K562 (cell line): ENCODE measurements around the gene MUSK.

Source experiments
- ATF1 ChIP-seq, 2 experiments: fragments of 450-650 bp in 1 of 2; IDR thresholded peaks; 2 replicates each; pipeline ENCODE4 v1.6.1; 2016; ENCODE audit warnings: missing compliant biosample characterization in 1 of 2, missing genetic modification characterization in 1 of 2
- SP1 ChIP-seq: sonication (generic); formaldehyde crosslinking; IDR thresholded peaks from 2 replicates; pipeline ENCODE4 v1.8.1; 2022; ENCODE audit warnings: mild to moderate bottlenecking, missing genetic modification reagents
- TF ChIP-seq, protein P1 (sequence below), 2 experiments: fragments of 450-650 bp; formaldehyde crosslinking in 1 of 2; IDR thresholded peaks; 2 replicates each; pipeline versions ENCODE4 v1.4.0 to v1.6.1; 2014 to 2020; ENCODE audit warnings: mild to moderate bottlenecking in 2 of 2, borderline replicate concordance in 1 of 2, low read depth in 1 of 2

- TF ChIP-seq ATF1 (CRISPR knock-in tag; IDR thresholded peaks at IDR 0.05) (no peak), ATF1 (tag; IDR thresholded peaks at IDR 0.05) (no peak), SP1 (CRISPR knock-in tag) (no peak)
- TF ChIP-seq, protein P1, sequence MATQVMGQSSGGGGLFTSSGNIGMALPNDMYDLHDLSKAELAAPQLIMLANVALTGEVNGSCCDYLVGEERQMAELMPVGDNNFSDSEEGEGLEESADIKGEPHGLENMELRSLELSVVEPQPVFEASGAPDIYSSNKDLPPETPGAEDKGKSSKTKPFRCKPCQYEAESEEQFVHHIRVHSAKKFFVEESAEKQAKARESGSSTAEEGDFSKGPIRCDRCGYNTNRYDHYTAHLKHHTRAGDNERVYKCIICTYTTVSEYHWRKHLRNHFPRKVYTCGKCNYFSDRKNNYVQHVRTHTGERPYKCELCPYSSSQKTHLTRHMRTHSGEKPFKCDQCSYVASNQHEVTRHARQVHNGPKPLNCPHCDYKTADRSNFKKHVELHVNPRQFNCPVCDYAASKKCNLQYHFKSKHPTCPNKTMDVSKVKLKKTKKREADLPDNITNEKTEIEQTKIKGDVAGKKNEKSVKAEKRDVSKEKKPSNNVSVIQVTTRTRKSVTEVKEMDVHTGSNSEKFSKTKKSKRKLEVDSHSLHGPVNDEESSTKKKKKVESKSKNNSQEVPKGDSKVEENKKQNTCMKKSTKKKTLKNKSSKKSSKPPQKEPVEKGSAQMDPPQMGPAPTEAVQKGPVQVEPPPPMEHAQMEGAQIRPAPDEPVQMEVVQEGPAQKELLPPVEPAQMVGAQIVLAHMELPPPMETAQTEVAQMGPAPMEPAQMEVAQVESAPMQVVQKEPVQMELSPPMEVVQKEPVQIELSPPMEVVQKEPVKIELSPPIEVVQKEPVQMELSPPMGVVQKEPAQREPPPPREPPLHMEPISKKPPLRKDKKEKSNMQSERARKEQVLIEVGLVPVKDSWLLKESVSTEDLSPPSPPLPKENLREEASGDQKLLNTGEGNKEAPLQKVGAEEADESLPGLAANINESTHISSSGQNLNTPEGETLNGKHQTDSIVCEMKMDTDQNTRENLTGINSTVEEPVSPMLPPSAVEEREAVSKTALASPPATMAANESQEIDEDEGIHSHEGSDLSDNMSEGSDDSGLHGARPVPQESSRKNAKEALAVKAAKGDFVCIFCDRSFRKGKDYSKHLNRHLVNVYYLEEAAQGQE (IDR thresholded peaks at IDR 0.05; ENCODE audit: borderline replicate concordance): no peak
- TF ChIP-seq, protein P1 (CRISPR knock-in tag; IDR thresholded peaks at IDR 0.05; ENCODE audit: low read depth): no peak
Observed at GRCh38 chr9:110640736-110641135, 27.9 kb upstream of the MUSK start.
